ENCODE data around the gene SPRED1.

GRCh38 chr15:38254051-38254883 lies 1.6 kb downstream of the SPRED1 start:
- TF ChIP-seq CTCF (IDR thresholded peaks at IDR 0.05), result no peak
- peak in 1 of 2 donors; percentile 52 for TF ChIP-seq POLR2A (IDR thresholded peaks at IDR 0.05)
